Activated T-cell treated with anti-CD3 and anti-CD28 coated beads, Interleukin-2, amount 50 U/mL, for 1 hour (primary cell): Measurements from ENCODE around the gene SQOR.

Experiments used
- DNase-seq: peaks from one replicate; pipeline ENCODE4 v3.0.0-alpha.2; 2020

Gene SQOR

GRCh38 chr15:45714590-45715488, 80.0 kb downstream of the SQOR start:
- peak; percentile 40 for DNase-seq

- DNase-seq, result no peak
These were observed 80.7 kb downstream of the SQOR start for GRCh38 chr15:45715528-45715927.

DNA sequence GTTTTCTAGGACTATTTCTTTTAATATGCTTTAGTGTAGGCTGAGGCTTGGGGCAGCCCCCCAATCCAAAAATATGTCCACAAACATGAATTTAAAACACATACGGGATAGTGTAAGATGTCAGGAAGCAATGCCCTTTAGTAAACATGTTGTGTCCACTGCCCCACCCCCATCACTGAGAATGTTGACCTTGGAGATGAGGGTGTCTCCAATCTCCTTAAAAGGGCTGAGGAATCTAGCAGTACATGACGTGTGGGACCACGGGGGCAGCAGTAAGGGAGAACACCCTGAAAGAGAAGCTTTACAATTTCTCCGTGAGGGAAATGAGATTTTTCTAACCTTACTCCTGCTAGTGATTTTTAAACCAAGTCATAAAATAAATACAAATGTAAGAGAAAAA, 84.7 kb downstream of the SQOR start:
- DNase-seq, result no peak

- DNase-seq, result no peak
These were observed 85.4 kb downstream of the SQOR start for GRCh38 chr15:45720183-45720582.

DNA sequence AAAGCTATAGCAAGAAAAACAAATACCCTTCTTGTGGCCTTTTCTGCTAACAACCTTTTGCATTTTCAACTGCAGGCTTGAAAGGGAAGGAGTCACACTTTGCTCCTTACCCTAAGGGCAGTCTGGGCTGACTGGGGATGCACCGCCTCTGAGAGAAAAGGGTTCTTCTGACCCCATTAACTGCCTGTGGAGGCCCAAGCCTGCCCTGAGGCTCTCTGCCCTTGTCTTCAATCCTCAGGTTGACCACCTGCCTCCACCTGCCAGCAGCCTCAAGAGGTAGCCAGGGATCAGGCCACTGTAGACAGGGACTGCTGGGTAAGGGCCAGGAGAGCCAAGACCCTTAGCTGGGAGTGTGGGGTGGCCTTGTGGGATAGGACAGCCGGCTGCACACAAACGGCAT, 93.8 kb downstream of the SQOR start:
- DNase-seq, result no peak

DNA sequence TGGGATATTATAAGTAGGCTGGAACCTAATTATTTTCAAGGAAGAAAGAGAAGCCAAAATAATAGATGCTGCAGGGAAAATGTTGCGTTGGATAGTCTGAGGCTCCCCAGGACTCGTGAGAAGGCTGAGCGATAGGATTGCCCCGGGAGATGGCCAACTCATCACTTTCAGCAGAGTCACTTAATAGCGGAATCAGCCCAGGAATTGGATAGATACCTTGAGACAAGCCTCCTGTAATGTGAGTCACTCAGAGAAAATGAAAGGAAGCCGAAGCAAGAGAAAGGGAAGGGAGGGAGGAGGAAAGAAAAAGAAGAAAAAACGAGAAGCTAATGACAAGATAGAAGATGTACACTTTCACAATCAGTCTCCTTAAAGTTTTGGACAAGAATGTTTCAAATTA, 94.3 kb downstream of the SQOR start:
- DNase-seq, result no peak

DNA sequence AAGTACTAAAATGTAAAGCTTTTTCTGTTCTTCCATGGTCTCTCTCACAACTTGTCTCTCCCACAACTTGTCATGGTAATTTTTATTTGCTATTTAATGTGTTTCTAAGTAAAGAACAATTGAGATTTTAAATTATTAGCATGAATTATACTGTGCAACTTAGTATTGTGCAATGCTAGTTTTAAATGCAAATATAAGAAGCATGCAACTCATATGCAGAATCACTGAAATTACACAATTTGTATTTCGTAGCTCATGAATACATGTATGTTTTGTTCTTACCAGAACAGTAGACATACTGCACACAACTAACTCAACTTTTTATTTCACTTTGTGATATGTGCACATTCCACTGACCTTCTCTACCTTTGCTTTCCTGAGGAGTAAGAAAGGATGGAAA, 96.5 kb downstream of the SQOR start:
- no peak for DNase-seq

GRCh38 chr15:45732662-45733061, 97.8 kb downstream of the SQOR start:
- no peak for DNase-seq

DNA sequence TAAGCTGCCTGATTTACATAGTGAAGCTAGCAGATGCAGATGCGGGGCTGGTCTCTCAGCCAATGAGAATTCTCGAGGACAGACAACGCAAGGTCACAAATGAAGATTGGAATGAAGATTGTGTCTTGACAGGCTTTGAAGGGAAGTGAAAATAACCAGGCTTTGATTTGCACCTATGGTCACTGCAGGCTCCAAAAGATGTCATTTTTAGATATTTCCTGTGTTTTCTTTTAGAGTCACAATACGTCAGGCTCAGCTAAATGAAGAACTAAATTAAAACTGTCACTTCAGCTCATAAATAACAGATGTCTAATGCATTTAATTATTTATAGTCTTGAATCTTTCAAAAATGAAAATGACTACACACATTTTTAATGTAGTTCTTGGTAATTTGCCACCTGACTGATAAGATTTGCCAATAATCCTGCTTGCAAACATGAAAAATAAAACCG, 99.5 kb downstream of the SQOR start:
- no peak for DNase-seq
